GM12878 (cell line): ENCODE results near the gene PPP4C. TPM values are rescaled to one million over a fixed set of nuclear protein-coding genes. Genes with fewer than 3 reads are reported as not detected.
A peak's percentile ranks its signal among the peaks of the same experiment; 100 is the strongest.

Source experiments
- ATAC-seq: fragments of 200-7000 bp; cut with Tn5 transposase; 3 replicates; pipeline ENCODE4 v1.9.1; 2020; ENCODE audit warnings: mild to moderate bottlenecking, moderate library complexity
- BruUV-seq: library from RNA; stranded (reverse); fragments of 400-500 nt; replicated peaks from 2 replicates; lab custom pipeline; 2021; lab: Mats Ljungman, UMichigan
- CTCF ChIA-PET: fragments of 300-600 bp; sonication (Branson Sonifier 250); formaldehyde crosslinking; extraction: SDS; loops from one replicate; lab custom pipeline; 2021; ENCODE audit warnings: inconsistent platforms; lab: Yijun Ruan, JAX
- POLR2A ChIA-PET: fragments of 350-600 bp; formaldehyde crosslinking; extraction: SDS; loops from one replicate; lab custom pipeline; 2021; ENCODE audit warnings: inconsistent platforms; lab: Charles Lee
- RAD21 ChIA-PET: fragments of 300-600 bp; sonication (Branson Sonifier 250); formaldehyde crosslinking; loops from one replicate; lab custom pipeline; 2023; ENCODE audit warnings: antibody characterized with exemption; ENCODE audit not compliant: unreplicated experiment; lab: Charles Lee
- SMC1A ChIA-PET: fragments of 300-600 bp; sonication (Branson Sonifier 250); formaldehyde crosslinking; loops from one replicate; lab custom pipeline; 2023; ENCODE audit not compliant: unreplicated experiment, uncharacterized antibody; lab: Charles Lee
- DNase-seq: peaks from one replicate; pipeline ENCODE4 v3.0.0-alpha.2; 2011; ENCODE audit warnings: low read depth, low spot score
- FAIRE-seq: peaks from 3 replicates; lab custom pipeline; 2011; peaks lifted over from hg19 to GRCh38; lab: Jason Lieb, UNC
- H2AFZ ChIP-seq: 2 replicates; pipeline ENCODE4 v1.6.0; 2011; ENCODE audit warnings: low read depth, low read length, control low read depth; ENCODE audit not compliant: control insufficient read depth
- H3K27ac ChIP-seq: 2 replicates; pipeline ENCODE4 v1.5.1; 2011; ENCODE audit warnings: control low read depth; ENCODE audit not compliant: control insufficient read depth, insufficient read depth
- H3K27me3 ChIP-seq, 2 experiments: replicated peaks in 1 of 2; 2 replicates each; pipeline versions ENCODE4 v1.6.0 to v1.6.1; 2011; ENCODE audit warnings: low read length in 1 of 2; ENCODE audit not compliant: control insufficient read depth in 2 of 2, insufficient read depth in 2 of 2
- H3K36me3 ChIP-seq, 2 experiments: 2 replicates each; pipeline ENCODE4 v1.5.1; 2011; ENCODE audit warnings: low read length in 1 of 2; ENCODE audit not compliant: control insufficient read depth in 2 of 2, insufficient read depth in 2 of 2
- H3K4me1 ChIP-seq: 2 replicates; pipeline ENCODE4 v1.6.1; 2011; ENCODE audit warnings: mild to moderate bottlenecking, low read length, moderate library complexity, mixed read lengths; ENCODE audit not compliant: control insufficient read depth, insufficient read depth
- H3K4me2 ChIP-seq: 2 replicates; pipeline ENCODE4 v1.6.0; 2011; ENCODE audit warnings: control low read depth; ENCODE audit not compliant: control insufficient read depth, insufficient read depth
- H3K4me3 ChIP-seq: fragments of 200-600 bp; sonication (generic); 2 replicates; pipeline ENCODE4 v1.5.1; 2016
- H3K79me2 ChIP-seq: 2 replicates; pipeline ENCODE4 v1.6.0; 2011; ENCODE audit warnings: low read length; ENCODE audit not compliant: control insufficient read depth, insufficient read depth
- H3K9ac ChIP-seq: 2 replicates; pipeline ENCODE4 v1.8.0; 2011; ENCODE audit warnings: low read length, control low read depth, mixed read lengths; ENCODE audit not compliant: control insufficient read depth, insufficient read depth
- H3K9me3 ChIP-seq: replicated peaks from 3 replicates; pipeline ENCODE4 v1.5.1; 2011; ENCODE audit warnings: mild to moderate bottlenecking, low read length; ENCODE audit not compliant: control insufficient read depth, insufficient read depth
- H4K20me1 ChIP-seq: 2 replicates; pipeline ENCODE4 v1.6.0; 2011; ENCODE audit not compliant: control insufficient read depth, insufficient read depth
- BCL11A ChIP-seq: IDR thresholded peaks from 2 replicates; pipeline ENCODE4 v1.6.1; 2011; ENCODE audit warnings: low read depth, low read length
- CBFB ChIP-seq: IDR thresholded peaks from 2 replicates; pipeline ENCODE4 v1.6.1; 2016; ENCODE audit warnings: antibody characterized with exemption, low read depth
- CREB1 ChIP-seq: IDR thresholded peaks from 2 replicates; pipeline ENCODE4 v1.6.1; 2012; ENCODE audit warnings: low read depth, mild to moderate bottlenecking, inconsistent platforms
- EP300 ChIP-seq, 2 experiments: fragments of 150-350 bp in 1 of 2; IDR thresholded peaks; 2 replicates each; pipeline ENCODE4 v1.6.1; 2011 to 2012; ENCODE audit warnings: low read depth in 2 of 2, low read length in 2 of 2, borderline replicate concordance in 1 of 2, improper control_type of control experiment in 1 of 2, inconsistent platforms in 1 of 2; ENCODE audit not compliant: control insufficient read depth in 1 of 2
- ESRRA ChIP-seq: IDR thresholded peaks from 2 replicates; pipeline ENCODE4 v1.6.1; 2012; ENCODE audit warnings: mild to moderate bottlenecking, low read length, improper control_type of control experiment
- ETV6 ChIP-seq, 2 experiments: fragments of 450-650 bp in 1 of 2; IDR thresholded peaks in 1 of 2; conservative IDR thresholded peaks in 1 of 2; 2 replicates each; pipeline ENCODE4 v1.6.1; 2014; ENCODE audit warnings: antibody characterized with exemption in 1 of 2, borderline replicate concordance in 1 of 2, low read depth in 1 of 2, mild to moderate bottlenecking in 1 of 2, moderate library complexity in 1 of 2
- EZH2 ChIP-seq: IDR thresholded peaks from 2 replicates; pipeline ENCODE4 v1.6.1; 2012; ENCODE audit warnings: low read depth, mild to moderate bottlenecking, control low read depth, inconsistent platforms, low read length, borderline replicate concordance; ENCODE audit not compliant: control insufficient read depth
- JUNB ChIP-seq: IDR thresholded peaks from 2 replicates; pipeline ENCODE4 v1.6.1; 2016; ENCODE audit warnings: antibody characterized with exemption, mild to moderate bottlenecking
- MEF2B ChIP-seq: fragments of 450-650 bp; IDR thresholded peaks from 2 replicates; pipeline ENCODE4 v1.6.1; 2018; ENCODE audit warnings: mild to moderate bottlenecking, moderate library complexity; ENCODE audit not compliant: partially characterized antibody, poor library complexity, severe bottlenecking
- POLR2A ChIP-seq: IDR thresholded peaks from 2 replicates; pipeline ENCODE4 v1.6.1; 2011; ENCODE audit warnings: low read depth, mild to moderate bottlenecking, low read length
- POLR2AphosphoS5 ChIP-seq: IDR thresholded peaks from 2 replicates; pipeline ENCODE4 v1.6.1; 2011; ENCODE audit warnings: mild to moderate bottlenecking, low read length, inconsistent platforms
- RAD51 ChIP-seq: fragments of 450-650 bp; IDR thresholded peaks from 2 replicates; pipeline ENCODE4 v1.6.1; 2016; ENCODE audit warnings: moderate library complexity, mild to moderate bottlenecking, inconsistent platforms
- RB1 ChIP-seq: fragments of 450-650 bp; formaldehyde crosslinking; IDR thresholded peaks from 2 replicates; pipeline ENCODE4 v1.6.1; 2017; ENCODE audit warnings: mild to moderate bottlenecking, borderline replicate concordance
- RBBP5 ChIP-seq: fragments of 200-600 bp; sonication (generic); conservative IDR thresholded peaks from 2 replicates; pipeline ENCODE4 v1.6.1; 2016
- SUPT20H ChIP-seq: IDR thresholded peaks from 2 replicates; pipeline ENCODE4 v1.6.1; 2011; ENCODE audit warnings: low read depth, mild to moderate bottlenecking, low read length, moderate library complexity, borderline replicate concordance; ENCODE audit not compliant: control insufficient read depth
- TARDBP ChIP-seq: IDR thresholded peaks from 2 replicates; pipeline ENCODE4 v1.6.1; 2016; ENCODE audit warnings: borderline replicate concordance
- TCF3 ChIP-seq: IDR thresholded peaks from 2 replicates; pipeline ENCODE4 v1.6.1; 2012; ENCODE audit warnings: low read depth, mild to moderate bottlenecking, low read length, borderline replicate concordance; ENCODE audit not compliant: insufficient read depth
- ZNF217 ChIP-seq: fragments of 450-650 bp; IDR thresholded peaks from 2 replicates; pipeline ENCODE4 v1.6.1; 2017; ENCODE audit warnings: antibody characterized with exemption, mild to moderate bottlenecking
- ZNF687 ChIP-seq: fragments of 450-650 bp; IDR thresholded peaks from 2 replicates; pipeline ENCODE4 v1.6.1; 2017; ENCODE audit warnings: mild to moderate bottlenecking, moderate library complexity
- WGBS: methylation state at CpG from one replicate; pipeline ENCODE4 v1.1.6; 2016; ENCODE audit warnings: low lambda C conversion rate; ENCODE audit not compliant: insufficient replicate concordance, insufficient coverage; ENCODE audit errors: missing lambda C conversion rate; 5-methylcytosine and 5-hydroxymethylcytosine counted together
- in situ Hi-C: fragments of 300-500 bp; cut with MboI; formaldehyde crosslinking; loops from 9 replicates; pipeline ENCODE4 v1.14.3; 2018; ENCODE audit warnings: mixed read lengths
- intact Hi-C: fragments of 100-400 bp; cut with micrococcal nuclease; formaldehyde crosslinking; loops from one replicate; pipeline ENCODE4 v1.14.2; 2022; ENCODE audit not compliant: unreplicated experiment
- polyA plus RNA-seq, 11 experiments: library from polyadenylated mRNA; depleted of rRNA in 4 of 11; unstranded in 6 of 11; stranded (reverse) in 5 of 11; fragments of >200 nt; fragmentation: Nextera tagmentation in 4 of 11; fragmentation: Illumina TruSeq in 1 of 11; extraction: Ambion mirVana in 4 of 11; extraction: Trizol in 1 of 11; gene quantifications; 1 replicate in 1 of 11; 2 replicates in 10 of 11; pipeline versions ENCODE4 v1.2.1 to v1.2.3, GENCODE V29; 2011 to 2016; ENCODE audit warnings: inconsistent platforms in 2 of 11, missing spikeins in 2 of 11, low read depth in 1 of 11
- total RNA-seq, 4 experiments: library from RNA; depleted of rRNA in 3 of 4; stranded (reverse); fragments of >200 nt in 3 of 4; fragmentation: Illumina TruSeq in 1 of 4; extraction: Trizol in 1 of 4; gene quantifications; 2 replicates each; pipeline versions ENCODE4 v1.2.1 to v1.2.3, GENCODE V29; 2013 to 2021

PPP4C gene
- total and polyA plus RNA-seq, 10 of the 15 experiments (the other 5 are each of a cell fraction or from before 2014, with no cell fraction given), result 2.7 to 240 (median 124) TPM

DNA sequence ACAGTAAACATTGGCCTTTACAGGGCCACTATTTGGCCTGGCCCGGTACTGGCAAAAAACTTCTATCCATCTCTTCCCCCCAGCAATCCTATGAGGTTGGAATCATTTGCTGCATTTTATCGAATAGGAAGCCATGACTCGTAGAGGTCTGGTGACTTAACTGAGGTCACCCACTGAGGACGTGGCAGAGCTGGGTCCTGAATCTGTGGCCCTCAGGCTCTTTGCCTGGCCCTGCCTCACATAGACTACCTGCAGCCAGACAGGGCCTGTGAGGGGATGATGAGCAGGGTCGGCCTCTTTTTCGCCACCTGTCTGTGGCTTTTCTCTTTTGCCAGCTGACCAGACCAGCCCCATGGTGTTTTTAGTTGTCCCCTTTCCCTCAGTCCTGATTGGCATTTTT lies 1.9 kb downstream of the PPP4C start:
- FAIRE-seq (no peak), DNase-seq (no peak), ATAC-seq (no peak)
- Histone ChIP-seq H2AFZ (no peak overlapping the region), H4K20me1 (0 out of 2 replicates have a peak, but pooled peaks cover 2% of the 10 kb centered on the region), H3K36me3 (peaks cover 13% of the 10 kb centered on the region in 2 experiments), H3K4me2 (peak overlapping the region; percentile 98), H3K4me3 (peak overlapping the region; percentile 92; the same call in 1 of the 2 replicates), H3K4me1 (peaks cover 10% of the 10 kb centered on the region), H3K9ac (peak overlapping the region; percentile 2; the same call in 1 of the 2 replicates), H3K79me2 (peaks cover 40% of the 10 kb centered on the region), H3K27ac (no peak overlapping the region), H3K27me3 (no peaks in the 10 kb centered on the region), H3K9me3 (no peaks in the 10 kb centered on the region)
- BruUV-seq, result no TSS peak
- RAD21 ChIA-PET, result interaction anchor here (3.2 kb wide), 1 partner anchor 14 kb away, joined by 10 read pairs; the partner anchor contains the start of gene TBX6
- POLR2A ChIA-PET, result interaction anchor here (2.6 kb wide), 1 partner anchor 12 kb away, joined by 16 read pairs; the partner anchor contains the start of gene ALDOA
- WGBS, result 95% methylated on average over 6 of the region's 6 CpGs
- in situ Hi-C loops (loop anchor here (25.0 kb wide), 1 partner anchor 1810 kb away; no protein-coding TSS in a partner anchor), intact Hi-C loops (no loop called here)
- SMC1A ChIA-PET, result no interaction called here
- CTCF ChIA-PET, result interaction anchor here (1.4 to 3.6 kb wide), 2 partner anchors 15 to 20 kb away, joined by 4 to 30 read pairs; partner anchors contain the start of gene TBX6
- TF ChIP-seq POLR2A (no peak), RAD51 (no peak), MEF2B (no peak), RB1 (no peak), TARDBP (no peak), ESRRA (no peak), ZNF217 (no peak), SUPT20H (no peak), EP300 (IDR thresholded peaks at IDR 0.05; ENCODE audit: borderline replicate concordance in 1 of 2, control insufficient read depth in 1 of 2, low read depth in 2 of 2, low read length in 2 of 2) (no peak), TCF3 (no peak), POLR2AphosphoS5 (no peak), CBFB (no peak), BCL11A (no peak), RBBP5 (no peak), CREB1 (no peak), EZH2 (no peak), JUNB (no peak), ZNF687 (no peak), ETV6 (conservative IDR thresholded peaks at IDR 0.05 in 1 of 2, IDR thresholded peaks at IDR 0.05 in 1 of 2; ENCODE audit: borderline replicate concordance in 1 of 2, low read depth in 1 of 2) (no peak)
